Measurements from ENCODE around the gene CPEB3.

GRCh38 chr10:92064506-92064905 is 226.4 kb downstream of the CPEB3 start:
- TF ChIP-seq CTCF (IDR thresholded peaks at IDR 0.05), result no peak
- TF ChIP-seq ZFX (IDR thresholded peaks at IDR 0.05; ENCODE audit: borderline replicate concordance), result no peak
